ENCODE data around the gene OLFML3. TPM values are rescaled to one million over a fixed set of nuclear protein-coding genes. Genes with fewer than 3 reads are reported as not detected.
"Not testable (repeated sequence)": the region's sequence is repeated elsewhere in the genome, so short reads cannot be mapped to it uniquely, and the experiment has no call there.

The OLFML3 gene
- total RNA-seq, 1 donor from 2014 or later = 0.10 TPM

DNA sequence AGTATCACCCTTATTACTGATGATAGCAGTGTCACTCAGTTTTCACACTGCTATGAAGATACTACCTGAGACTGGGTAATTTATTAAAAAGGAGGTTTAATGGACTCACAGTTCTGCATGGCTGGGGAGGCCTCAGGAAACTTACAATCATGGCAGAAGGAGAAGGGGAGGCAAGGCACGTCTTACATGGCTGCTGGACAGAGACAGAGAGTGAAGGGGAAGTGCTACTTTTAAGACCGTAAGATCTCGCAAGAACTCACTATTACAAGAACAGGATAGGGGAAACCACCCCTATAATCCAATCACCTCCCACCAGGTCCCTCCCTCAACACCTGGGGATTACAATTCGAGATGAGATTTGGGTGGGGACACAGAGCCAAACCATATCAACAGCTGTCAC, 27.6 kb downstream of the OLFML3 start:
- H3K27me3 Mint-ChIP-seq (ENCODE audit: insufficient read depth); H3K27ac Mint-ChIP-seq; H3K4me3 Mint-ChIP-seq; DNase-seq (ENCODE audit: low spot score); H3K9me3 Mint-ChIP-seq; H3K4me1 Mint-ChIP-seq (ENCODE audit: low read depth); H3K36me3 Mint-ChIP-seq (ENCODE audit: low read depth); intact Hi-C loops (cut with micrococcal nuclease): not testable (repeated sequence)

- no peak for DNase-seq (ENCODE audit: low spot score)
- Mint-ChIP-seq H3K4me1 (ENCODE audit: low read depth) (no peaks in the 10 kb centered on the region), H3K27ac (no peak overlapping the region), H3K9me3 (no peaks in the 10 kb centered on the region), H3K36me3 (ENCODE audit: low read depth) (no peaks in the 10 kb centered on the region), H3K4me3 (no peak overlapping the region), H3K27me3 (ENCODE audit: insufficient read depth) (peaks cover 8% of the 10 kb centered on the region)
- intact Hi-C loops (cut with micrococcal nuclease) = no loop called here
These were observed 29.2 kb downstream of the OLFML3 start for GRCh38 chr1:114008480-114008941.

DNA sequence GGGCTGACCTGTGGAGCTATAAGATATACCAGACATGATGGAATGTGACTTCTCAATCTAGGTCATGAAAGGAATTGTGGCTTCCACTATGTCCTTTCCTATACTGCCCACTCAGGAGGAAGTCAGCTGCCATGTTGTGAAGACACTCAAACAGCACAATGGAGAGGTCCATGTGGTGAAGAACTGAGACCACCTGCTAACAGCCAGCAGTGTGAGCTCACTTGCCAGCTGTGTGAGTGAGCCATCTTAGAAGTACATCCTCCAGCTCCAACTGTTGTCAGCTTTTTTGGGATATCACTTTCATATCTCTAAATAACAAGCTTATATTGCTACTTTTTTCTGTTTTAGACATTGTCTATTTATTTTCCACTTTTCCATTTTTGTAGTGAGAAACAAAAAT, 29.7 kb downstream of the OLFML3 start:
- no peak overlapping the region for H3K27ac Mint-ChIP-seq

DNA sequence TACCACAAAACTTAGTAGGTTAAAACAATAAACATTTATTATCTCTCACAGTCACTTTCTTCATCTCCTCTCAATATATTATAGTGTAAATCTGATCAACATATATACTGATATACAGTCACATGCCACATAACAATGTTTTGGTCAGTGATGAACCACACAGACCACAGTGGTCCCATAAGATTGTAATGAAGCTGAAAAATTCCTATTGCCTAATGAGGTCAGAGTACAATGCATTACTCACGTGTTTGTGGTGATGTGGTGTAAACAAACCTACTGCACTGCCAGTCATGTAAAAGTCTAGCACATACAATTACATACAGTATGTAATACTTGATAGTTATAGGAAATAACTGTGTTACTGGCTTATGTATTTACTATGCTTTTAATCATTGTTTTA, 30.1 kb downstream of the OLFML3 start:
- Mint-ChIP-seq H3K9me3 (no peaks in the 10 kb centered on the region), H3K4me1 (ENCODE audit: low read depth) (no peaks in the 10 kb centered on the region), H3K27ac (no peak overlapping the region), H3K4me3 (no peak overlapping the region), H3K36me3 (ENCODE audit: low read depth) (no peaks in the 10 kb centered on the region), H3K27me3 (ENCODE audit: insufficient read depth) (peaks cover 8% of the 10 kb centered on the region)
- no peak for DNase-seq (ENCODE audit: low spot score)
- intact Hi-C loops (cut with micrococcal nuclease) = no loop called here

More for the DNA sequence above, 29.7 kb downstream of the OLFML3 start:
- intact Hi-C loops (cut with micrococcal nuclease) = no loop called here
- Mint-ChIP-seq H3K27me3 (ENCODE audit: insufficient read depth) (peaks cover 8% of the 10 kb centered on the region), H3K9me3 (no peaks in the 10 kb centered on the region), H3K36me3 (ENCODE audit: low read depth) (no peaks in the 10 kb centered on the region), H3K4me1 (ENCODE audit: low read depth) (no peaks in the 10 kb centered on the region), H3K4me3 (no peak overlapping the region)
- no peak for DNase-seq (ENCODE audit: low spot score)

DNA sequence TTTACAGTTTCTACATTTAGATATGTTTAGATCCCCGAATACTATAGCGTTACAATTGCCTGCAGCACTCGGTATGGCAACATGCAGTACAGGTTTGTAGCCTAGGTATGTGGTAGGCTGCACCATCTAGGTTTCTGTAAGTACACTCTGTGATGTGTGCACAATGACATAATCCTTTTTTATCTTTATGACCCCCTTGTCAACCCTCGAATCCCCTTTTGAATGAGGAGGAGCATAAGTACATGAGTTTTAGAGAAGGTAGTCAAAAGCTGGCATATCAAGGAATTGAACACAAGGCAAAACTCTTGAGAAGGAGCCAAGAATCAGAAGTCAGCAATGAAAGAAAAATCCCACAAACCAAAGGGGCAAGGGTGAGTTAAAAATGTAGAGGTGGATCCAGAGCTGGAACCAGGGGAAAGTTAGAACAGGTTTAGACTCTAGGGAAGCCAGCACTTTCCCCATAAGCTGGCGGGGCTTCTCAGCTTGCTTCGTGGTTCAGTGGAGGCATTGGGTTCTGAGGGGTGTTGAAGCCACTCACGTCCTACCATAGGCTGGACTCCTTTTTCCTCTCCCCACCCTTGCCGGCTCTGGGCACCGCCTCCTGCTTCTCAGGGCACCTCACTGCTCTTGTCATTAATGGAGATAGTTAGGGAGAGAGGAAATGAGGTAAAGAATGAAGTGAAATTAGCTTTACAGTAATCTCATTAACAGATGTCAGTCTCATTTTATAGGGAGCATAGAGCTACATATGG, 31.3 kb downstream of the OLFML3 start:
- Mint-ChIP-seq H3K36me3 (ENCODE audit: low read depth) (no peaks in the 10 kb centered on the region), H3K4me1 (ENCODE audit: low read depth) (no peaks in the 10 kb centered on the region), H3K27me3 (ENCODE audit: insufficient read depth) (peaks cover 8% of the 10 kb centered on the region), H3K4me3 (no peak overlapping the region), H3K27ac (no peak overlapping the region), H3K9me3 (no peaks in the 10 kb centered on the region)
- DNase-seq (ENCODE audit: low spot score) = no peak
- intact Hi-C loops (cut with micrococcal nuclease) = no loop called here

GRCh38 chr1:114011796-114012195, 32.5 kb downstream of the OLFML3 start:
- intact Hi-C loops (cut with micrococcal nuclease) = no loop called here
- no peaks in the 10 kb centered on the region for H3K36me3 Mint-ChIP-seq (ENCODE audit: low read depth)
- no peak overlapping the region for H3K27ac Mint-ChIP-seq

DNA sequence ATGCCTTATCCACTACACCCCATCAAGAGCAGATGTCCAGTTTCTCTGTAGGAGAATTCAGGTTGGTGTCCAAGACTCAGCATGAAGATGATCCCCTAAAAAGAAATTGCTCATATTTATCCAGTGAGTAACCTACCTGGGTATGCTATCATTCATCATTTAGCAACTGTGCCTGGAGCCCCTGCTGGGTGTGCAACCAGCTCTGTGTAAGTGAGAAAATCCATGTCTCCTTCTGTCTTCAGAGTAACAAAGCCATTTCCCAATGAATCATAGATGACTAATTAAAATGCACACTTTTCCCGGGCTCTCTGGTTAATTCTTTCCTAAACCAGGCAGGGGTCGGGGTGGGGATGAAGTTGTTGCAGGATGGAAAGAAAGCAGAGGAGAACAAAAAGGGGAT, 35.8 kb downstream of the OLFML3 start:
- Mint-ChIP-seq H3K27ac (no peak overlapping the region), H3K9me3 (no peaks in the 10 kb centered on the region), H3K36me3 (ENCODE audit: low read depth) (no peaks in the 10 kb centered on the region), H3K27me3 (ENCODE audit: insufficient read depth) (peaks cover 4% of the 10 kb centered on the region), H3K4me3 (no peak overlapping the region), H3K4me1 (ENCODE audit: low read depth) (no peaks in the 10 kb centered on the region)
- intact Hi-C loops (cut with micrococcal nuclease) = no loop called here
- no peak for DNase-seq (ENCODE audit: low spot score)

More at GRCh38 chr1:114011796-114012195, 32.5 kb downstream of the OLFML3 start:
- no peak overlapping the region for H3K4me3 Mint-ChIP-seq
- H3K4me1 Mint-ChIP-seq (ENCODE audit: low read depth) = no peaks in the 10 kb centered on the region
- no peak for DNase-seq (ENCODE audit: low spot score)
- peaks cover 7% of the 10 kb centered on the region for H3K27me3 Mint-ChIP-seq (ENCODE audit: insufficient read depth)
- H3K9me3 Mint-ChIP-seq = no peaks in the 10 kb centered on the region

DNA sequence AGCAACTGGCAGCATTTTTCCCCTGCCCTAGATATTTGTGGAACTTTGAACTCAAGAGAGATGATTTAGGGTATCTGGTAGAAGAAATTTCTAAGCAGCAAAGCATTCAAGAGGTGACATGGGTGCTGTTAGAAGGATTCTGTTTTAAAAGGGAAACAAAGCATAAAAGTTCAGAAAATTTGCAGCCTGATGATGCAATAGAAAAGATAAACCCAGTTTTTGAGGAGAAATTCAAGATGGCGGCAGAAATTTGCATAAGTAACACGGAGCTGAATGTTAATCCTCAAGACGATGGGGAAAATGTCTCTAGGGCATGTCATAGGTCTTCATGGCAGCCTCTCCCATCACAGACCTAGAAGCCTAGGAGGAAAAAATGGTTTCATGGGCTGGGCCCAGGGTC, 40.5 kb downstream of the OLFML3 start:
- H3K36me3 Mint-ChIP-seq (ENCODE audit: low read depth); intact Hi-C loops (cut with micrococcal nuclease); H3K27ac Mint-ChIP-seq; H3K4me1 Mint-ChIP-seq (ENCODE audit: low read depth); H3K27me3 Mint-ChIP-seq (ENCODE audit: insufficient read depth); H3K9me3 Mint-ChIP-seq; DNase-seq (ENCODE audit: low spot score); H3K4me3 Mint-ChIP-seq: not testable (repeated sequence)

- no peak for DNase-seq (ENCODE audit: low spot score)
- Mint-ChIP-seq H3K9me3 (no peaks in the 10 kb centered on the region), H3K27me3 (ENCODE audit: insufficient read depth) (peaks cover 2% of the 10 kb centered on the region), H3K4me1 (ENCODE audit: low read depth) (no peaks in the 10 kb centered on the region), H3K27ac (no peak overlapping the region), H3K36me3 (ENCODE audit: low read depth) (no peaks in the 10 kb centered on the region), H3K4me3 (no peak overlapping the region)
- intact Hi-C loops (cut with micrococcal nuclease) = no loop called here
These were observed 42.4 kb downstream of the OLFML3 start for GRCh38 chr1:114021665-114022099.

- Mint-ChIP-seq H3K4me1 (ENCODE audit: low read depth) (no peaks in the 10 kb centered on the region), H3K27ac (no peak overlapping the region), H3K4me3 (no peak overlapping the region), H3K9me3 (no peaks in the 10 kb centered on the region), H3K27me3 (ENCODE audit: insufficient read depth) (no peaks in the 10 kb centered on the region), H3K36me3 (ENCODE audit: low read depth) (no peaks in the 10 kb centered on the region)
- intact Hi-C loops (cut with micrococcal nuclease) = no loop called here
- no peak for DNase-seq (ENCODE audit: low spot score)
These were observed 43.6 kb downstream of the OLFML3 start for GRCh38 chr1:114022877-114023276.

GRCh38 chr1:114023377-114023776, 44.1 kb downstream of the OLFML3 start:
- H3K27me3 Mint-ChIP-seq (ENCODE audit: insufficient read depth) = no peaks in the 10 kb centered on the region
- H3K4me1 Mint-ChIP-seq (ENCODE audit: low read depth) = no peaks in the 10 kb centered on the region
- no peak overlapping the region for H3K4me3 Mint-ChIP-seq
- intact Hi-C loops (cut with micrococcal nuclease) = no loop called here
- no peaks in the 10 kb centered on the region for H3K9me3 Mint-ChIP-seq
- DNase-seq (ENCODE audit: low spot score) = no peak
- H3K27ac Mint-ChIP-seq = no peak overlapping the region
- H3K36me3 Mint-ChIP-seq (ENCODE audit: low read depth) = no peaks in the 10 kb centered on the region

DNA sequence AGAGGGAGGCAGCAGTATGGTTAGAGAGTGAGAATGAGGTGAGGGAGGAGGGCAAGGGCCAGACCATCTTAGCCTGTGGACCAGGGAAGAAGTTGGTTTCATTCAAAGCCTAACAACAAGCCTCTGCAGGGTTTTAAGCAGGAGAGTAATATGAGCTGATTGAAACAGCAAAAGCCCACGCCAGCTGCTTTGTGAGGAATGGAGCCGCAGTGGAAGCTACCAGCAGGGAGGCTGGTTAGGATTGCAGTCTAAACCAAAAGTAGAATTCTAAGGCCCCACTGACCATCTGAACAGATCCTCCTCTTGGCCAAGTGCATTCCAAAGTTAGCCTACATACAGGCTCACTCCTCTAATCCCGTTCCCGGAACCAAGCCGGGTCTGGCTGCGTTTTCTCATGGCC, 44.8 kb downstream of the OLFML3 start:
- H3K9me3 Mint-ChIP-seq = no peaks in the 10 kb centered on the region
- H3K36me3 Mint-ChIP-seq (ENCODE audit: low read depth) = no peaks in the 10 kb centered on the region

GRCh38 chr1:114025609-114026401, 46.5 kb downstream of the OLFML3 start:
- intact Hi-C loops (cut with micrococcal nuclease) = no loop called here
- H3K4me3 Mint-ChIP-seq = no peak overlapping the region
- no peaks in the 10 kb centered on the region for H3K4me1 Mint-ChIP-seq (ENCODE audit: low read depth)
- H3K27me3 Mint-ChIP-seq (ENCODE audit: insufficient read depth) = no peaks in the 10 kb centered on the region
- no peak overlapping the region for H3K27ac Mint-ChIP-seq
- no peaks in the 10 kb centered on the region for H3K36me3 Mint-ChIP-seq (ENCODE audit: low read depth)
- DNase-seq (ENCODE audit: low spot score) = no peak
- no peaks in the 10 kb centered on the region for H3K9me3 Mint-ChIP-seq

More for the DNA sequence above, 44.8 kb downstream of the OLFML3 start:
- DNase-seq (ENCODE audit: low spot score) = no peak
- Mint-ChIP-seq H3K27me3 (ENCODE audit: insufficient read depth) (no peaks in the 10 kb centered on the region), H3K4me1 (ENCODE audit: low read depth) (no peaks in the 10 kb centered on the region), H3K27ac (no peak overlapping the region), H3K4me3 (no peak overlapping the region)
- intact Hi-C loops (cut with micrococcal nuclease) = no loop called here

All from activated T-helper 1 cell treated with anti-CD3 and anti-CD28 coated beads, Interleukin-12 subunit alpha, Interleukin-12 subunit beta, Interleukin-2, Interleukin-4 antibody, amounts not matched to agents 30 ng/mL and 10 ng/mL and 1 ng/mL, durations not matched to agents 14 hours and 24 hours and 36 hours (primary cell).